ENCODE data around the gene ADGRE2. TPM values are rescaled to one million over a fixed set of nuclear protein-coding genes. Genes with fewer than 3 reads are reported as not detected.

ADGRE2 gene
- total and polyA plus RNA-seq, 2 donors (not counting 3 experiments of a cell fraction or from before 2014, with no cell fraction given), result not detected

- Histone ChIP-seq H3K9me1 (replicated peaks; ENCODE audit: control insufficient read depth, extremely low read depth, insufficient read depth, low read length) (no peaks in the 10 kb centered on the region), H3K27ac (ENCODE audit: insufficient read depth, low read depth, low read length) (no peak overlapping the region), H2AFZ (ENCODE audit: low read depth, low read length) (no peak overlapping the region), H3K4me1 (ENCODE audit: control insufficient read depth, extremely low read depth, insufficient read depth, low read length) (no peaks in the 10 kb centered on the region), H3K4me2 (ENCODE audit: insufficient read depth, low read length) (no peak overlapping the region), H3K9me3 (replicated peaks; ENCODE audit: control insufficient read depth, insufficient read depth, low read length) (peaks cover 20% of the 10 kb centered on the region), H3K36me3 (ENCODE audit: control insufficient read depth in 2 of 2, extremely low read depth in 1 of 2, insufficient read depth in 2 of 2, low read length in 2 of 2) (peaks cover 12 to 22% of the 10 kb centered on the region in 2 experiments), H3K27me3 (ENCODE audit: control insufficient read depth in 2 of 2, insufficient read depth in 2 of 2, low read length in 2 of 2) (no peaks in the 10 kb centered on the region), H3K9ac (replicated peaks; ENCODE audit: extremely low read depth, insufficient read depth, low read length) (no peak overlapping the region), H3K79me2 (ENCODE audit: control insufficient read depth, insufficient read depth, low read length) (no peaks in the 10 kb centered on the region), H3K4me3 (replicated peaks in 1 of 3; ENCODE audit: insufficient read depth in 1 of 3, low read depth in 1 of 3, low read length in 3 of 3) (no peak overlapping the region), H4K20me1 (replicated peaks; ENCODE audit: control insufficient read depth, extremely low read depth, insufficient read depth, low read length) (no peaks in the 10 kb centered on the region)
- TF ChIP-seq POLR2A (IDR thresholded peaks at IDR 0.05; ENCODE audit: low read depth, low read length) (no peak), GATA2 (IDR thresholded peaks at IDR 0.05; ENCODE audit: insufficient read depth, insufficient read length, low read depth, low read length) (no peak), FOS (IDR thresholded peaks at IDR 0.05; ENCODE audit: borderline replicate concordance, insufficient read depth, low read length) (no peak), MAX (IDR thresholded peaks at IDR 0.05; ENCODE audit: insufficient read depth, insufficient read length) (no peak), EZH2 (IDR thresholded peaks at IDR 0.05; ENCODE audit: borderline replicate concordance, low read depth, low read length, severe bottlenecking) (no peak), CTCF (IDR thresholded peaks at IDR 0.05; ENCODE audit: extremely low read depth in 1 of 2, insufficient read depth in 1 of 2, low read depth in 1 of 2, low read length in 2 of 2) (no peak)
- intact Hi-C loops (cut with micrococcal nuclease), result no loop called here
- DNase-seq (ENCODE audit: low read depth, low spot score) (no peak), FAIRE-seq (no peak)
- dilution Hi-C loops (cut with MboI; ENCODE audit: extremely low pct_ligation_motif_present, low sequenced_read_pairs), result no loop called here
- ChIA-PET POLR2A (no interaction called here), CTCF (no interaction called here)
- no TSS peak for BruUV-seq (replicated peaks)
Measured at GRCh38 chr19:14719162-14719561, 59.2 kb downstream of the ADGRE2 start.

Data from endothelial cell of umbilical vein (primary cell).